Anterior cingulate cortex (tissue), 58 donors: ENCODE results near the gene MUC20.
"Not testable (repeated sequence)": the region's sequence is repeated elsewhere in the genome, so short reads cannot be mapped to it uniquely, and the experiment has no call there.

ENCODE experiments used
- DNase-seq, 58 donors: peaks; one replicate each; lab custom pipeline; 2025; lab: John Stamatoyannopoulos, UW

Gene MUC20

DNA sequence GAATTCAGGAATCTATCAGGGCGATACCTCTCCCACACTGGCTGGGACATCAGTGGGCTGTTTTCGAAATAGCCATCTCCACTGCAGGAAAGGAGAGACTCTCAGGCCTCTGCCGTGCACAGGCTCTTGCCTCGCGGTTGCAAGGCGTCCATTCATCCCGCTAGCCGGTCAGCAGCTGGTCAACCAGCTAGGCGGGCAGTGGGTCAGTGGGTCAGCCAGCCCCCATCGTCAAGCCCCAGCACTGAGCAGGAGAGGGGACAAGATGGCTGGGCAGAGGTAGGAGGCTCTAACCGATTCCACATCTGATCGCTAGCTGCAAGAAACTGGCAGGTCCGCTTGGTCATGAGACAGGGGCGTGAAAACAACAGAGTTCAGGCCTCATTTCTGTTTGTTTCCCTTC is 45.9 kb downstream of the MUC20 start:
- DNase-seq = no peak

DNA sequence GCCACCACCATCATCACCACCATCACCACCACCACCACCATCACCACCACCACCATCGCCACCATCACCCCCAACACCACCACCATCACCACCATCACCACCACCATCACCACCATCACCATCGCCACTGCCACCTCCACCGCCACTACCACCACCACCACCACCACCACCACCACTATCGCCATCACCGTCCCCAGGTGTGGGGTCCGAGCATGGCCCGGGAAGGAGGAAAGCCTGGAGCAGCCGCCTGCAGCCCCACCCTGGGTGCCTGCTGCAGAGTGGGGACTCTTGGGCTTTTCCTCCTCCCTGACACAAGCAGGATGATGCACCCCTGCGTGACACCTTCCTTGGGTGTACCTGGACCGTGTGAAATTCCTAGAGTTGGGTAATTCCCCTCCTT is 47.0 kb downstream of the MUC20 start:
- DNase-seq = no peak

DNA sequence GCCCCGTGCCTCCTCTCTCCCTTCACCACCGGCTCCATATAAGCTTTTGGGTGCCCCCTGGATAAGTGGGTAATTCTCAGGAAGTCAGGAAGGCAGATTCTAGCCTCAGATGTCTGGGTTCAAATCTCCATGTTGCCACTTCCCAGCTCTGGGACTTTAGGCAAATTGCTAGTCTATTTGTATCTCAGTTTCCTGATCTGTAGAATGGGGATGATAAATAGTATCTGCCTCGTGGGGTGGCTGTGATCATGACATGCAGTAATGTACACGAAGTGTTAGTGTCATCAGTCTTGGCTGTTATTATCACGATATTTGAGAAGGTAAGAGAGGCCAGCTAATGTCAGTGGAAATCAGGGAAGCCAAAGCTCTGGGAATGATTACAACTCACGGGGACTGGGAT is 47.6 kb downstream of the MUC20 start:
- no peak for DNase-seq

DNA sequence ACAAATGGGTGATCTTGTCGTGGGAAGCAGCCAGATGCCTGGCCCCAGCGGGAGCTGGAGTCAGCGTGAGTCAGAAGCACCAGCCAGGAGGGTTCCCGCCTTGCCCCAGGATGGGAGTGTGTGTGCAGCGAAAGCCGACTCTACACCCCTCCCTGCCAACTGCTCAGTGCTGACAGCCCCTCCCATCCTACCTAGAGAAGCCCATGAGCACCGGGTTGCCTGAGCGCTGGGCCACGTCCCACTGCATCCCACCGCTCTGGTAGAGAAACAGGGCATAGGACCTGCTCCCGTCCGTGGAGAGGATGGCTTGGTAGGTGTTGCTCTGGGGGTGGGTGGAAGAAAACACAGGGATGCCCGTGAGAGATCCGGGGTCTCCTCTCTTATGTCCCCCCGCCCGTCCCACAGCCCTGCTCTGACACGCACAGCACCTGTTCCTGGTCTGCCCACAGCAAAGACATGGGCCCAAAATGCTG is 48.1 kb downstream of the MUC20 start:
- no peak for DNase-seq

- DNase-seq = no peak
These were observed 48.8 kb downstream of the MUC20 start for GRCh38 chr3:195769551-195769950.

GRCh38 chr3:195770081-195770840 is 49.5 kb downstream of the MUC20 start:
- DNase-seq = no peak

- DNase-seq = not testable (repeated sequence)
These were observed 50.3 kb downstream of the MUC20 start for GRCh38 chr3:195770841-195771645.

DNA sequence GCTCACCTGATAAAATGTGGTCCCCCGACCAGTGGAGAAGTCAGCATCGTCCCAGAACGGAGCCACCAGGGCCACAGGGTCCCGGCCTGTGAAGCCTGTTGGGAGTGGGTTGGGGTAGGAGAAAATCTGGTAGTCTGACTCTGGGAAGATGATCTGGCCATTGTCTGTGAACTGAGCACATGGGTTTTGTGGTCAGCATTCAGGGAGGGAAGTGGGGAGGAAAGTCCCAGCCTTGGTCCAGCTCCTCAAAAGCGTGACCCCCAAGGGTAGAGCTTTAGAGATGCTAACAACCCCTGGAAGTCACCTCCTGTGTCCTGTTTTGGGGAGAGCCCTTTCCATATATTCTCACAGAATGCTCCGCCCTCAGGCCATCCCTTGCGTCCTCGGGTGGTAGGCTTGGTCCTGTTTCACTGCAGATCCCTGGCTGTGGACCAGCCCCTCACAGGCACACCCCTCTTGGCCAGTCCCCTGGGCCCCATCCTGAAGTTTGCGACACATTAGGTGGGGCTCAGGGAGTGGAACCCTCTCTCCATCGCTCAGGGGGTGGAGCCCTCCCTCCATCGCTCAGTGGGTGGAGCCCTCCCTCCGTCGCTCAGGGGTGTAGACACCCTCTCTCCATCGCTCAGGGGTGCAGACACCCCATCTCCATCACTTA is 51.0 kb downstream of the MUC20 start:
- no peak for DNase-seq

GRCh38 chr3:195773956-195774537 is 53.3 kb downstream of the MUC20 start:
- no peak for DNase-seq

GRCh38 chr3:195774917-195775316 is 54.1 kb downstream of the MUC20 start:
- DNase-seq = peak in 12 of 58 donors; percentile 1 to 29 (median 12)

DNA sequence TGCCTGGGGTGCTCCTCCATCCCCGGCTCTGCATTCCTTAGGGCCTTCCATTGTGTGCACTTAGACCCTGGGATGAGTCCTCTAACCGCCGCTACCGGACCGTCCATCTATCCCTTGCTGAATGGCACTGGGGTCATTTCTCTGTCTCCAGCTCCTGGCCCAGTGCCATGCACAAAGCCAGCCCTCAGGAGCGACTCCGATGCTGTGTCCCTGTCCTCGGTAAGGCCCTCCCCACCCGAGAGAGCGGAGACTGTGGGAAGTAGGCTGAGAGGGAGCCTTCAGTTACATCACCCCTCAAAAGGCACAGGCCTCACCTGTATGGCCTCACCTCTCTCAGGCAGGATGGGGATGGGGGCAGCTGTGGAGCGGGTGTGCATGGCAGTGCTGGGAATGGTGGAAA is 57.2 kb downstream of the MUC20 start:
- no peak for DNase-seq

DNA sequence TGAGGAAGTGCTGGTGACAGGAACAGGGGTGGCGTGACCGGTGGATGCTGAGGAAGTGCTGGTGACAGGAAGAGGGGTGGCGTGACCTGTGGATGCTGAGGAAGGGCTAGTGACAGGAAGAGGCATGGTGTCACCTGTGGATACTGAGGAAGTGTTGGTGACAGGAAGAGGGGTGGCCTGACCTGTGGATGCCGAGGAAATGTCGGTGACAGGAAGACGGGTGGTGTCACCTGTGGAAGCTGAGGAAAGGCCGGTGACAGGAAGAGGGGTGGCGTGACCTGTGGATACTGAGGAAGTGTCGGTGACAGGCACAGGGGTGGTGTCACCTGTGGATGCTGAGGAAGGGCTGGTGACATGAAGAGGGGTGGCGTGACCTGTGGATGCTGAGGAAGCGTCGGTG is 60.5 kb downstream of the MUC20 start:
- DNase-seq = not testable (repeated sequence)
